ENCODE measurements around the gene CSK. TPM values are rescaled to one million over a fixed set of nuclear protein-coding genes. Genes with fewer than 3 reads are reported as not detected.

The CSK gene
- total and polyA plus RNA-seq, 2 of the 8 experiments (the other 6 are each of a cell fraction or from before 2014, with no cell fraction given): 13.7 to 50.2 TPM

- Histone ChIP-seq H3K36me3 (ENCODE audit: control insufficient read depth in 2 of 4, insufficient read depth in 4 of 4, low read length in 3 of 4) (peaks cover 0 to 5% (median 2%) of the 10 kb centered on the region in 4 experiments; a peak in 4 of 8 replicates), H3K23me2 (ENCODE audit: low read depth, low read length) (peaks cover 7% of the 10 kb centered on the region; the same call in 1 of the 2 replicates), H2BK120ac (replicated peaks; ENCODE audit: low read depth, low read length) (no peak overlapping the region), H2AFZ (ENCODE audit: low read length) (no peak overlapping the region), H3K4me1 (replicated peaks in 1 of 4; ENCODE audit: control insufficient read depth in 3 of 4, insufficient read depth in 4 of 4, low read length in 3 of 4) (peaks cover 0 to 16% (median 10%) of the 10 kb centered on the region in 4 experiments; a peak in 6 of 7 replicates), H3K4me2 (ENCODE audit: insufficient read depth in 1 of 2, low read depth in 2 of 2, low read length in 2 of 2) (0 out of 4 replicates have a peak overlapping the region, but pooled peaks of 1 of the 2 experiments have one; percentile 16), H3K23ac (ENCODE audit: insufficient read length) (no peak overlapping the region), H3K18ac (ENCODE audit: extremely low read depth, low read length) (no peak overlapping the region), H3K27ac (ENCODE audit: low read depth, low read length) (no peak overlapping the region), H2BK15ac (ENCODE audit: low read length) (0 out of 2 replicates have a peak overlapping the region, but pooled peaks have one; percentile 29), H4K91ac (replicated peaks; ENCODE audit: insufficient read length, low read length) (no peak overlapping the region), H2BK12ac (ENCODE audit: low read depth, low read length) (no peak overlapping the region), H3K56ac (replicated peaks; ENCODE audit: insufficient read length, low read depth, low read length) (no peak overlapping the region), H3K9me3 (ENCODE audit: insufficient read depth in 2 of 2, low read depth in 1 of 2, low read length in 1 of 2) (no peaks in the 10 kb centered on the region), H4K20me1 (replicated peaks in 1 of 2; ENCODE audit: control insufficient read depth in 1 of 2, insufficient read depth in 2 of 2, low read length in 2 of 2) (peaks cover 2% of the 10 kb centered on the region in 2 experiments), H3K79me1 (ENCODE audit: low read depth, low read length) (0 out of 2 replicates have a peak, but pooled peaks cover 2% of the 10 kb centered on the region), H3K27me3 (replicated peaks in 1 of 4; ENCODE audit: control insufficient read depth in 3 of 4, extremely low read depth in 1 of 4, insufficient read depth in 3 of 4, low read length in 3 of 4) (no peaks in the 10 kb centered on the region), H3K79me2 (ENCODE audit: control insufficient read depth in 1 of 2, insufficient read depth in 2 of 2, low read length in 2 of 2) (no peaks in the 10 kb centered on the region), H3K4ac (replicated peaks; ENCODE audit: insufficient read length, low read depth, low read length) (no peak overlapping the region), H2AK5ac (ENCODE audit: low read depth, low read length) (no peak overlapping the region), H4K5ac (ENCODE audit: insufficient read length, low read depth, low read length) (no peak overlapping the region), H4K8ac (ENCODE audit: extremely low read depth, insufficient read depth, low read length) (peak overlapping the region; percentile 7), H3K9ac (replicated peaks in 1 of 4; ENCODE audit: extremely low read depth in 1 of 4, low read depth in 3 of 4, low read length in 3 of 4) (no peak overlapping the region), H2BK5ac (ENCODE audit: low read depth, low read length) (no peak overlapping the region), H2BK20ac (ENCODE audit: low read length) (no peak overlapping the region), H3K4me3 (ENCODE audit: extremely low read depth in 1 of 4, insufficient read depth in 2 of 4, low read depth in 3 of 4, low read length in 4 of 4) (no peak overlapping the region), H3K14ac (ENCODE audit: insufficient read length) (no peak overlapping the region)
- POLR2A ChIA-PET (ENCODE audit: partially characterized antibody): interaction anchor here (0.8 to 4.1 kb wide), 4 partner anchors 8 to 179 kb away, joined by 3 to 23 read pairs (median 4); no protein-coding TSS in a partner anchor
- TF ChIP-seq RAD21 (IDR thresholded peaks at IDR 0.05 in 1 of 2, conservative IDR thresholded peaks at IDR 0.05 in 1 of 2; ENCODE audit: low read depth in 2 of 2, low read length in 2 of 2): peak in 1 of 2 experiments; percentile 39; a peak in 2 of 4 replicates
- TF ChIP-seq CTCF (IDR thresholded peaks at IDR 0.05; ENCODE audit: control extremely low read depth in 1 of 3, insufficient read depth in 1 of 3, low read depth in 1 of 3, low read length in 3 of 3): peak; percentile 26 to 43 (median 28); a peak in 3 of 4 replicates
- no peak for TF ChIP-seq RNF2 (IDR thresholded peaks at IDR 0.05; ENCODE audit: borderline replicate concordance, low read depth, low read length, missing control alignments, poor library complexity, severe bottlenecking)
- CTCF ChIA-PET (ENCODE audit: partially characterized antibody): interaction anchor here (0.6 to 6.6 kb wide), 15 partner anchors 11 to 208 kb away, joined by 3 to 52 read pairs (median 6); partner anchors contain the start of gene CPLX3
- WGBS, 2 experiments (ENCODE audit: extremely low coverage in 1 of 2, insufficient coverage in 1 of 2, insufficient read length in 1 of 2, insufficient replicate concordance in 2 of 2, low coverage in 1 of 2, low lambda C conversion rate in 2 of 2, missing lambda C conversion rate in 1 of 2): 91% methylated on average over 31 of the region's 31 CpGs; no CpG with 5 or more reads in 1 of the 2 experiments
- DNase-seq (ENCODE audit: low read depth in 1 of 2, low spot score in 2 of 2) (no peak), FAIRE-seq (no peak)
Observed at GRCh38 chr15:74839526-74840395, 57.9 kb downstream of the CSK start.
